HG03442 (cell line): ENCODE data around the gene PDZD8.
A peak's percentile ranks its signal among the peaks of the same experiment; 100 is the strongest.

Experiments used
- ATAC-seq: cut with Tn5 transposase; IDR thresholded peaks from one replicate; pipeline ENCODE4 v1.9.1; 2021; ENCODE audit warnings: mild to moderate bottlenecking, moderate library complexity; ENCODE audit not compliant: unreplicated experiment

The PDZD8 gene

GRCh38 chr10:117375360-117376178 lies at the start of gene PDZD8:
TSS of gene PDZD8 (minus strand) at chr10:117375440. CDS start at chr10:117375227, 213 bp downstream.
- peak; percentile 86 for ATAC-seq

- no peak for ATAC-seq
Measured at GRCh38 chr10:117424171-117424570, 48.9 kb upstream of the PDZD8 start.

GRCh38 chr10:117421985-117422384 lies 46.7 kb upstream of the PDZD8 start:
- no peak for ATAC-seq

- ATAC-seq: no peak
Measured at GRCh38 chr10:117420768-117421167, 45.5 kb upstream of the PDZD8 start.

- no peak for ATAC-seq
Measured at GRCh38 chr10:117419921-117420320, 44.7 kb upstream of the PDZD8 start.

- no peak for ATAC-seq
Measured at GRCh38 chr10:117419159-117419558, 43.9 kb upstream of the PDZD8 start.

- no peak for ATAC-seq
Measured at GRCh38 chr10:117418121-117418520, 42.9 kb upstream of the PDZD8 start.

- ATAC-seq: no peak
Measured at GRCh38 chr10:117417196-117417595, 42.0 kb upstream of the PDZD8 start.

GRCh38 chr10:117413928-117414618 lies 38.8 kb upstream of the PDZD8 start:
- ATAC-seq: no peak

- no peak for ATAC-seq
Measured at GRCh38 chr10:117412469-117413010, 37.3 kb upstream of the PDZD8 start.

GRCh38 chr10:117411479-117412399 lies 36.5 kb upstream of the PDZD8 start:
- no peak for ATAC-seq

GRCh38 chr10:117410557-117410956 lies 35.3 kb upstream of the PDZD8 start:
- no peak for ATAC-seq

GRCh38 chr10:117409549-117410305 lies 34.5 kb upstream of the PDZD8 start:
- no peak for ATAC-seq

- no peak for ATAC-seq
Measured at GRCh38 chr10:117408436-117409384, 33.5 kb upstream of the PDZD8 start.

- ATAC-seq: no peak
Measured at GRCh38 chr10:117405730-117406129, 30.5 kb upstream of the PDZD8 start.

- ATAC-seq: no peak
Measured at GRCh38 chr10:117400329-117400728, 25.1 kb upstream of the PDZD8 start.

- no peak for ATAC-seq
Measured at GRCh38 chr10:117399341-117400196, 24.3 kb upstream of the PDZD8 start.

- ATAC-seq: no peak
Measured at GRCh38 chr10:117398029-117398428, 22.8 kb upstream of the PDZD8 start.
